ENCODE data around the gene ZNF354C.
"Not testable (repeated sequence)": the region's sequence is repeated elsewhere in the genome, so short reads cannot be mapped to it uniquely, and the experiment has no call there.

ZNF354C gene

DNA sequence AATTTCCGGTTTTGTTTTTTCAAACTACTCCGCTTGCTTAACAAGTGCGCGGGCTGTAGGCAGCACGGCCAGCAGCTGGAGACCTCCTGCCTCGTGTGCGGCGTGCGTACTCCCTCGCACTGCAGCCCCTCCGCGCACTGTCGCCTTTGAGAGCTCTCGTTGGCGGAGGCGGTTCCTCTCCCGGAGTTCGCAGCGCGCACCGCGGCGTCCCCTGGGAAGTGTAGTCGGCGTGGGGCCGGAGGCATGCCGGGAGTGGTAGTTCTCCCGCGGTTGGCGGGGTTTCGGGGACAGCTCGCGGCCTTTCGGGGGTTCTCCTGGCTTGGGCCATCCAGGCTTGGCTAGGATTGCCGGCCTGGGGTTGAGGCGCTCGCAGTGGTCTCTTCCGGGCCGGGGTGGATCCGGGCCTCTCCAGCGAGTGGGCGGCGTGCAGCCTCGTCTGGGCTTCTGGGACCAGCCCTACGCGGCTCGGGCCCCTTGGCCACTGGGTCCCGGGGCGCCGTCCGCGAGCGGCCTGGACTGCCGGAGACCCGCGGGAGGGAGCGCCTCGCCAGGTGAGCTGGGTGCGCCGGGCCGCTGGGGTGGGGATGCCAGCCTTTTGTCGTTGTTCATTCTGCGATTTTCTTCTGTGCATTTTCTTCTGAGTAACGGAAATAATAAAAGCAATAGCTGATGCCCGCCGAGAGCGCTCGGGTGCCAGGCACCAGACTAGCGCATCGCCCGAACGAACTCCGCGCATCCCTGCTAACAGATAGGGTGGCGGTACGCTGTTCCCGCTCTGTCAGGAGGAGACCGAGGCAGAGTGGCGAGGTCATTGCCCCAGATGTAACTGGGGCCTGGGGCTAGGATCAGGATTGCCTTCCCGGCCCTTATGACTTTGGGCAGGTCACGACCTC lies at the start of gene ZNF354C:
Gene ZNF354C, plus strand, starts transcription at position 258 of the 893 bp plus-strand sequence. CDS start 1,696 bp downstream, outside the sequence.
- DNase-seq, result peak; percentile 23 to 87

DNA sequence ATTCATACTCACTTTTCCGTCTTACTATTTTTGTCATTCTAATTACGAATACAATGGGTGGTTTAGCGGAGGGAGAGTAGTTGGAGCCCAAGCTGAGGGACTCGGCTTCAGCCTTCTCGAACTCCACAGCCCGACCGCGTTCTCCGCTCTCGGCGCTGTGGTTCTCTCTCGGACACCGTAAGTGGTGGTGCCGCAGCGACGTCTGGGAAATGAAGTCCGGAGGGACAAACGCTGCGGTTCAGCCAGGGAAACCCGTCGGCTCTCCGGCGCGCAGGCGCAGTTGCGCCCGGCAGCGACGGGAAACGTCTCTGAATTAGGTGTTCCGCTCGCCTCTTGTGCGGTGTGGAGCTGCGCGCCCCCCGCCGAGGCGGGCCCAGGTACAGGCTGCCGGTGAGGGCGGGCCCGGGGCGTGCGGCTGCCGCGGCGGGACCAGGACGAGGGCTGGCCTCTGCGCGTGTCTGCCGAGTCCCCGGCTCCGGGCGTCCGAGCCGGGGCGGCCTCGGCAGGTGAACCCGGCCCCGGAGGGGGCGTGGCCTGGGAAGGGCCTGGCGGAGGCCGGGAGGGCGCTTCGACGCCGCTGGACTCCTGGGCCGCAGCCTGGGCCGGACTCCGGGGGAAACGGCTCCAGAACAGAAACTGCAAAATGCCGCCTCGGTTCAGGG lies 36.5 kb upstream of the ZNF354C start, which contains the start of gene ZNF879:
Gene ZNF879, plus strand, starts transcription at position 277 of the 662 bp plus-strand sequence. CDS start 1,201 bp downstream, outside the sequence.
- peak; percentile 83 to 92 for DNase-seq

DNA sequence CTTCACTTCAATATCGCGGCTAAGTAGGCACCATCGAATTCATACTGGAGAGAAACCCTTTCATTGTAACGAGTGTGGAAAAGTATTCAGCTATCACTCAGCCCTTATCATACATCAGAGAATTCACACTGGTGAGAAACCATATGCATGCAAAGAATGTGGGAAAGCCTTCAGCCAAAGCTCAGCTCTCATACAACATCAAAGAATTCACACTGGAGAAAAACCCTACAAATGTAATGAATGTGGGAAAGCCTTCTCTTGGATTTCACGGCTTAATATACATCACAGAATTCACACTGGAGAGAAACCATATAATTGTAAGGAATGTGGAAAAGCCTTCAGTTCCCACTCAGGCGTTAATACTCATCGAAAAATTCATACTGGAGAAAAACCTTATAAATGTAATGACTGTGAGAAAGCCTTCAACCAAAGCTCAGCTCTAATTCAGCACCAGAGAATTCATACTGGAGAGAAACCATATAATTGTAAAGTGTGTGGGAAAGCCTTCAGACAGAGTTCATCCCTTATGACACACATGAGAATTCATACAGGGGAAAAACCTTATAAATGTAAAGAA lies 27.1 kb upstream of the ZNF354C start:
- DNase-seq, result no peak

DNA sequence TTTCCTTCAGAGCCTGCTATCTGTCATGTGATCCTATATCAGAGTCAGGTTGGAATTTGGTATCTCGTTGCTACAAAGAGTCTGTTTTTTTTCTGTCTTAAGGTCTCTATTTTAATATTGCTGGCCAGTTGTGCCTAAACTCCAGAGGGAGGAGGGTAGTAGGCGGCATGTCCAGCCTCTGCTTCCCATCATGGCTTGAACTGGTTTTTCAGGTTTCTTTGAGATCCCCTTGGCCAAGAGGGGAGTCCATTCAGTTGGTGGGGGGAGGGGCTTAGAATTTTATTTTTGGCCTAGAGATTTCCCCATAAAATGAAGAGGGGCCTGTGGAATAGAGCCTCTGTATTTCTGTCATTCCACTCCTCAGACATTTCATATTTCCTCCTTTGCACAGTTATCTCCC lies 15.4 kb upstream of the ZNF354C start:
- DNase-seq, result no peak

DNA sequence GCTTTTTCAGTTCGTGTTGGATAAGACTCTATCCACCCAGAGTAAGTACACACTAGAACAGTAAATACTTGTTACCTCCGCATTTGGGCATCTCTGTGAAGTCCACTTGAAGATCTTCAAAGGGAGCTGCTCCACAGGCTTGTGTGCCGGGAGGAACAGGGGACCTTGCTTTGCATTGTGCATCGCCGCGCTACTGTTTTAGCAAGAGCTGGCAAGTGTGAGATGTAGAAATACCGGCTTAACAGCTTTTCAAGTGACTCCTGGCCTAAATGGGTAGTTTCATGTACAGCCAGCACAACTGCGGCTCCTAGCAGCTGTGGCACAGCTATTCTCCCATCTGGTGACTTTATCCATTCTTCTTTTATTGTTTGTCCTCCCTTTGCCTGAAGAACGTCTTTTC lies 8.4 kb upstream of the ZNF354C start:
- peak; percentile 8 to 31 for DNase-seq

DNA sequence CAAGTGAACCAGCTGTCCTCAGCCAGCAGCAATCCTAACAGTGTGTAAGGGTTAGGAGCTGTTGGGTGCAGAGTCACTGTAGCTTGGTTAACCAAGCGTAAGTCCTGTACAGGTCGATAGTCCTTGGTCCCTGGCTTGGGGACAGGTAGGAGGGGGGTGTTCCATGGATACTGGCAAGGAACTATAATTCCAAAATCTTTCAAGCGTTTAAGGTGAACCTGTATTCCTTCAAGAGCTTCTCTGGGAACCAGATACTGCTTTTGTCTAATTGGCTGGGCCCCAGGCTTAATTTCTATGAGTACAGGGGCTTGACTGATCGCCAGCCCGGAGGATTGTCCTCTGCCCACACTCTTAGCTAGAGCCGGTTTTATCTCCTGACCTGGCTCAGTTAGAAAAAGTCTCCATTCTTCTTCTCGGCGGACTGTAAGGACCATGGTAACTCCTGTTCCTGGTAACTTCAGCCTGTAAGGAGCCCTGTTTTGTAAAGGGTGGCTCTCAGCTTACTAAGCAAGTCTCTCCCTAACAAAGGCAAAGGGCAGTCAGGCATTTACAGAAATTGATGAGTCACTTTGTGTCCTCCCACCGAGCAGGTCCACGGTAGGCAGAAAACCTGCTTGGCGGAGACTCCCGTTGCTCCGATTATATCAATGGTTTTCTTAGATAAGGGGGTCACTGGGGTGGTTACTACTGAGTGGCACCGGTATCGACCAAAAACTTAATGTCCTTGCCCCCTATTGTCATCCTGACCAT lies 6.0 kb upstream of the ZNF354C start:
- no peak for DNase-seq

DNA sequence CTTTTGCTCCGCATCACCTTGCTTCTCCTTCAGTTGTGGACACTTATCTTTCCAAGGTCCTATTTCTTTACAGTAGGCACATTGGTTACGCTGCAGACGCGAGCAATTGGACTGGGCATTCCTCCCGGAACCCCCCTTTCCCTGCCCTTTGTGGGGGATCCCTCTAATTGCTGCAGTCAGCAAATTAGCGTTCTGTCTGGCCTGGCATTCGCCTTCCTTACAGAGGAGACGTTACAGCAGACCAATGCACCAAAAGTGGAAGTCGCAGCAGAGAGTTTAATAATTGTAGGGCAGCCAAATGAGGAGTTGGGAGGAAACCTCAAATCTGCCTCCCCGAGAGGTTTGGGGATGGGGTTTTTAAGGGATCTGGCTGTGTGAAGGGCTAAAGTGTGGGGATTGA lies 5.3 kb upstream of the ZNF354C start:
- no peak for DNase-seq

DNA sequence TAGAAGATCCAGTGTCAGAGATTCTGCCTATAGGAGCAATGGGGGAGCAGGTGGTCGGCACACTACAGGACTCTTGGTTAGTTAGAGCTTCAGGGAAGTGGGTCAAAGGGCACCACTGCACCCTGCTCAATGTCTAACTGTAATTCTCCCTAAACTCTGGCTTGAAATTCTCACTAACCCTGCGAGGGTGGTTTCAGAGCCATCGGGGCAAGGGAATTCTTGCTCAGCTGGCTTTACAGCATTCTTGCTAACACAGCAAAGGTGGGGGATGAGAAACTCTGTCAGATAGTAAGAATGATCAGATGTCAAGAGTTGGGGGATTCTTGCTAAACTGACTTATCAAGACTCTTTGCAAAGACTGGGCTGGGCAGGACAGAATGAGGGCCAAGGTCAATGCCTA lies 4.7 kb upstream of the ZNF354C start:
- DNase-seq, result no peak

DNA sequence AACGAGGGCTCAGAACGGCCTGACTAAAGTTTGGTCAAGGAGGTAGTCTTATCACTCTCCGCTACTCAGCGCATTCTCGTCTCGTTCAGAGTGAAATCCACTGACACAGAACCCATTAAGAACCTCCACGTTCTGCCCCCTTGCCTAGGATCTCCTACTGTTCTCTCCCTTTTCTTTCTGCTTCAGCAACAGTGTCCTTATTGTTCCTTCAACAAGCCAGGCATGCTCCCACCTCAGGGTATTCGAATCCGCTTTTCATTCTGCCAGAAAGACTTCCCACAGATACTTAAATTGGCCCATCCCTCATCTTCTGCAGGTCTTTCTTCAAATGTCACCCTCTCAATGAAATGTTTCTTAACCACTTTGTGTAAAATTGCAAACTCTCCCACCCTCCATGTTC lies 4.3 kb upstream of the ZNF354C start:
- no peak for DNase-seq

DNA sequence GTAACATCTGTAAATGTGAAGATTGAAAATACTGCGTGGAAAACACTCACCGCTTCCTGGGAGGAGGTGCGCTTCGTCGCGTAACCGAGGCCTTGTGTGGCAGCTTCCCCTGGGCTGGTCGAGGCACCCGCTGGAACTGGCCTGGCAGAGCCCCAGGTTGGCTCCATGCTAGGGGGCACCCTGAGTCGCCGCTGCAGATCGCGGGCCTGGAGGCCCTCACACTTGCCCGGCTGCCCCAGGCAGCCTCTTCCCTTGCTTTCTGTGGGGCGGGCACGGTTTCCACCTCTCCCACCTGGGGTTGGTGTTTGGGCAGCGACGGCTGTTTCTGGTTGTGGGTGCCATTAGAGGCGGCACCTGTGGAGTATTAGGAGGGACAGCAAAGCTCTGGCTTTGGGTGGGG lies 852 bp downstream of the ZNF354C start:
- no peak for DNase-seq

DNA sequence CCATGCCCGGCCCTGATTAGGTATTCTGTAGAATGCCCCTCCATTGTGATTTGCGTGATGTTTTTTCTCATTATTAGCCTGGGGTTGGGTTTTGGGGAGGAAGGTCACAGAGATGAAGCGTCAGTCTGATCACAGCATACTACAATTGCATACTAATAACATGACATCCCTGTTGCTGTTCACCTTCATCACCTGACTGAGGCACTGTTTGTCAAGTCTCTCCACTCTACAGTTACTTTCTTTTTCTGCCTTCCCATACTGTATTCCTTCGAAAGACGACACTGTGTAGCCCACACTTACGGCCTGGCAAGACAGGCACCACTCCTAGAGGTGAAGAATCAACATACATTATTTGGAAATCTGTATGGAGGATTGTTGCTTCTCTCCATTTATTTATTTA lies 5.5 kb downstream of the ZNF354C start:
- DNase-seq, result no peak

DNA sequence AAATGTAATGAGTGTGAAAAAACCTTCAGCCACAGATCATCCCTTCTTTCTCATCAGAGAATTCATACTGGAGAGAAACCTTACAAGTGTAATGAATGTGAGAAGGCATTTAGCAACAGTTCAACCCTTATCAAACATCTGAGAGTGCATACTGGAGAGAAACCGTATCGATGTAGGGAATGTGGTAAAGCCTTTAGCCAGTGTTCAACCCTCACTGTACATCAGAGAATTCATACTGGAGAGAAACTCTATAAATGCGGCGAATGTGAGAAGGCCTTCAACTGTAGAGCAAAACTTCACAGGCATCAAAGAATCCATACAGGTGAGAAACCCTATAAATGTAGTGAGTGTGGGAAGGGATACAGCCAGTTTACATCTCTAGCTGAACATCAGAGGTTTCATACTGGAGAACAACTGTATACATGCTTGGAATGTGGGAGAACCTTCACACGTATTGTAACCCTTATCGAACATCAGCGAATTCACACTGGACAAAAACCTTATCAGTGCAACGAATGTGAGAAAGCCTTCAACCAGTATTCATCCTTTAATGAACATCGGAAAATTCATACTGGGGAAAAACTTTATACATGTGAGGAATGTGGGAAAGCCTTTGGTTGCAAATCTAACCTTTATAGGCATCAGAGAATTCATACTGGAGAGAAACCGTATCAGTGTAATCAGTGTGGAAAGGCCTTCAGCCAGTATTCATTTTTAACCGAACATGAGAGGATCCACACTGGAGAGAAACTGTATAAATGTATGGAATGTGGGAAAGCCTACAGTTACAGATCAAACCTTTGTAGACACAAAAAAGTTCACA lies 19.2 kb downstream of the ZNF354C start:
- no peak for DNase-seq

DNA sequence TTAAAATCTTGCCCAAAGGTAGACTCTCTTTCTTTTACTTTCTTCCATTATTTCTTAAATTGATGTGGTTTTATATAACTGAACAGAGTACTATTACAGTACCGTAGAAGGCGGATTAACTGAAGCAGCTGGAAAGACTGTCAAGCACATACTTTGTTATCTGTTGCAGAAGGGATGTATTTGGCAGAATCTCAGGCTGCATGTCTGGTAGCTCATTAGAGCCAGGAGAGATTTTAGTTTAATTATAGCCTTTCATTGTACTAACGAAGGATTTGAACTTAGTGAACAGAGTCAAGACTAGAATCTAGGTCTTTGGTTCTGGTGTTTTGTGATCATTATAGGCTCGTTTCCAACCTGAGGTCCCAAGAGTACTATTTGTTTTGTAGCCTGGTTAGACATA lies 20.6 kb downstream of the ZNF354C start:
- no peak for DNase-seq

DNA sequence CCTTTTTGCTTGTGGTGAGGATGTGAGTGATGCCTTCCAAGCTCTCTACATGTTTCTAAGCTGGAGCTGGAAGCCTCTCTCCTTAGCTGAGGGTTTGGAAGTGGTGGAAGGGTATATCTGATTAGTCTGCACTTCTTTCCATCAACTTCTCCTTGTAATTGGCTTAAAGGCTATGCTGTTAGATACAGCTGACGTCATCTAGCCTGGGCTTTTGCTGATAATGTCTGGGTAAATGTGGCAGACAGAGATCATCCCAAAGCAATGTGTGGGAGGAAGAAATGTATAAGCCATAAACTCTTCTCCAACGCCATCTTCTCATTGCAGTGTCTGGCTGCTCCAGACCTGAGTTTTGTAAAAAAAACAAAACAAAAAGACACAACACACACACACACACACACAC lies 29.3 kb downstream of the ZNF354C start:
- no peak for DNase-seq

DNA sequence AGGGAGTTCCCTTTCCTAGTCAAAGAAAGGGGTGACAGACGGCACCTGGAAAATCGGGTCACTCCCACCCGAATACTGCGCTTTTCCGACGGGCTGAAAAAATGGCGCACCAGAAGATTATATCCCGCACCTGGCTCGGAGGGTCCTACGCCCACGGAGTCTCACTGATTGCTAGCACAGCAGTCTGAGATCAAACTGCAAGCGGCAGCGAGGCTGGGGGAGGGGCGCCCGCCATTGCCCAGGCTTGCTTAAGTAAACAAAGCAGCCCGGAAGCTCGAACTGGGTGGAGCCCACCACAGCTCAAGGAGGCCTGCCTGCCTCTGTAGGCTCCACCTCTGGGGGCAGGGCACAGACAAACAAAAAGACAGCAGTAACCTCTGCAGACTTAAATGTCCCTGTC lies 41.1 kb downstream of the ZNF354C start:
- not testable (repeated sequence) for DNase-seq

DNA sequence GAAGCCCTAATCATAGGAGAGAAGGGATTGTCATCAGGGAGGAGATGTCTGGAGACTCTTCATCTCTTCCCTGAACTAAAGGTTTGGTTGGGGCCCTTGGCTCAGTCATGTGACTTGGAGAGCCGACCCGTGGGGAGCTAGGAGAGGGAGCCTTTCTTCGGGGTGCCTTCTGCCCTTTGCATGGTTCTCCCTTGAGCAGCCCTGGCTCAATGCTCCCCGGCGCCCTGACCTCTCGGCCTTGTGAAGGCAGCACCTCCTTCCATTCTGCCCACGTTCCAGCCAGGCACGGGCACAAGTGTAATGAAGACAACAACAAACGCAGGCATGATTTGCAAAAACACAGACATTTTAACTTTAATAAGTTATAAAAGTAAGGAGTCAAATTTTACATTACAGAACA lies 50.4 kb downstream of the ZNF354C start:
- DNase-seq, result no peak

DNA sequence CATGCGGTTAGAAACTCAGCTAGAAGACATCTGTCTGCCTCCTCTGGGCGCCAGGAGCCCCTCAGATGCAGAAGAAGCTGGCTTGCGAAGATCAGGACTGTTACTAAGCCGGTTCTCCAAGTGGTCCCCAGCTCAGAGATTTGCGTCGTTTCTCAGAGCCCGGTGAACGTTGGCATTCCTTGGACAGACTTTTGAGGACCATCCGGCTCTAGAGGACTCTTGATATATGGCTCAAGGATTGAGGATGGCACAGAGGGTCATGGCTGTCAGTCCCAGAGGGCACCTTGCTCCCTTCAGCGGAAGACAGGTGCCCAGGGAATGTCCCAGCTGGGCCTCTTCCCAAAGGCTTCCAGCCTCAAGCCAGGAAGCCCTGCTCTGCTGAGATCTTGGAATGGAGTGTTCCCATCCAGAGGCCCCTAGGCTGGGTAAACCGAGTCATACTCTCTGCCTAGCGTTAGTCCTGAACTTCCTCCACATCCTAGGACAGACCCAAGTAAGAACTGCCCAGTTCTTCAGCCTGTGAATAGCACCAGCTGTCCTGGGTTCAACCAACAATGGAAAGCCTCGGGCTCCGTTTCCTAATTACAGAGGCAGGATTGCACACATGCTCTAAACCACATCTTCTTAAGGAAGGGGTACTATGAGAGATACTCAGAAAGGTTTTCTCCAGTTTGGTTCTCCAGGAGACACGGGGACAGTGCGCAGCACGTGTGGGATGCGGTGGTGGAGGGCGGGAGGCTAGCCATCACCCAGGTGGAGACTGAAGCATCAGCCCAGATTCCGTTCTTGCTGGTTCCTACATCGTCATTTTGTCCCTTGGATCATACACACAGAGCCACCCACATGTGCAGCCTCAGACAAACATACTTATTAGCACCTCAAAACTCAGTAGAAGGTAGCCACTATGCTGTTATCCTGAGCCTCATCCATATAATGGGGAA lies 51.4 kb downstream of the ZNF354C start:
- no peak for DNase-seq

DNA sequence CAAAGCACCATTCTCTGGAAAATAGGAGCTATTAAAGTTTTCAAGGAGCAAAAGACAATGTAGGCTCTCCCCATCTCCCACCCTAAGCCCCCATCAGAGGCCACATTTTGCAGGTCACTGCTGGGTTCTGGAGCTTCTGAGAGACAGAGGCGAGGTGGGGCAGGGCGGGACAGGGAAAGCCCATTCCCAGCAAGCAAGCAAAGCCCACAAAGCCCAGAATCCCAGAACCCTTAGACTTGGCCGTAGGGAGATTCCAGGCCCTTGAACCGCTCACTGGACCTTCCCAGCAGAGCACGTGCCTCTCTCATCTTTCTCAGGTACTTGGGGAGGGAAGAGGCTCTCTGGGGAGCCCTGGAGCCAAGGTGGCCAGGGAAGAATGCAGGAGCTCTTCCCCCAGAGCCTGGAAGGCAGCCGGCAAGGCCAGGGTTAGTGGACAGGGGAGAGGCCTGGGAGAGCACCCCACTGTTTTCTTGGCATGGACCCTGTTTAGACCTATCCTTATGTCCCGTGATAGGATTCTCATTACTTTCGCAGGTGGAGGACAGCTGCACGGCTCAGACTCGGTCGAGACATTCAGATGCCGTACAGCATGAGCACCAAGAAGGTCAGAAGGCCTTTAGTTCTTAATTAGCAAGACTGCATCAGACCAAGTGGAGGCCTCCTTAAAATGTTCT lies 52.4 kb downstream of the ZNF354C start:
- DNase-seq, result no peak

DNA sequence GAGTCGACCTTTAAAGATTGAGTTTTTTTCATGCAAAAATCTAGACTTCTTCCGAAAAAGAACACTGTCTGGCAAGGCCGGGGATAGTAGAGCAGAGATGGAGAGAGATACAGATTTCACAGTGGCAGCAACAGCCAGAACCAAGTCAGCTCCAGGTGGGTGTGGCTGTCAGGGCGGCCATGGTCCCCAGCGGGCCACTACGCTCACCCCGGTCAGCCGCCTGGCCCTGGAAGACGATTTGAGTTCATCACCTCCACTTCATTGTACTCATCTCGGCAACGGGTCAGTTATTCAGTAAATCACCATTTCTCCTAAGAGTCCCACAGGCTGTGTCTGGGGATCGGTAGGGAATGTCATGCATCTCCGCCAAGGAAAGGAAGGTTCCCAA lies 53.0 kb downstream of the ZNF354C start:
- no peak for DNase-seq

DNA sequence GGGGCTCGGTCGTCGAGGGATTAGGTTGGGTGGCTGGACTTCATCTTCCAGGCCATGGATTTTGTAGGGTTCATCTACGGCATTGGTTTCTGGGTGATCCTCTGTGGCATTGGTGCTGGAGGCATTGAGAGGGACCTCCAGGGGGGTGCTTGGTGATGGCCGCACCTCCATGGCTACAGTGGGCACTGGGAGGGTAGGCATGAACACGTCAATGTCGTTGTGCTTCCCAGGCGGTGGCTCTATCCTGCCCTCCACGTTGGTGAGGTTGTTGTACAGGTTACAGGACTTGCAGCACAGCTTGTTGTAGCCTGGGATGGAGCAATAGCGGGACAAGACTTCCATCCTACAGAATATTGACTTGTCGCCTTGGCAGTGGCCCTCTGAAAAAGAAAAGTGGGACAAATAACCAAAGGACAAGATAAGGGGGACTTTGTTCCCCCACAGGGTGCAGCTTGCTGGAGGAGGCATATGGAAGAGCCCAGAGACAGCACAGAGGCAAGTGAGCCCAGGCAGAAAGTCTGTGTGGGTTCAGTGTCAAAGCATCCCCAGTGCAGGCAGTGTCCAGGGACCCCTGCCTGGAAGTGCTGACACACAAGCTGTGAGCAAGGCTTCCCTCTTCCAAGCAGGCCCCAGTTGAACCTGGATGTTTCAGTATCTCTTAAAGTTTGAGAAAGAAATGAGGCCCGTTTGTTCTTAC lies 53.9 kb downstream of the ZNF354C start:
- DNase-seq, result no peak

Data from NCI-H526 (cell line).